GM21576 (cell line): Measurements from ENCODE around the gene ROMO1.
A peak's percentile ranks its signal among the peaks of the same experiment; 100 is the strongest.

ENCODE experiments used
- ATAC-seq: cut with Tn5 transposase; IDR thresholded peaks from one replicate; pipeline ENCODE4 v1.9.1; 2021; ENCODE audit warnings: mild to moderate bottlenecking, moderate library complexity; ENCODE audit not compliant: unreplicated experiment

ROMO1 gene

DNA sequence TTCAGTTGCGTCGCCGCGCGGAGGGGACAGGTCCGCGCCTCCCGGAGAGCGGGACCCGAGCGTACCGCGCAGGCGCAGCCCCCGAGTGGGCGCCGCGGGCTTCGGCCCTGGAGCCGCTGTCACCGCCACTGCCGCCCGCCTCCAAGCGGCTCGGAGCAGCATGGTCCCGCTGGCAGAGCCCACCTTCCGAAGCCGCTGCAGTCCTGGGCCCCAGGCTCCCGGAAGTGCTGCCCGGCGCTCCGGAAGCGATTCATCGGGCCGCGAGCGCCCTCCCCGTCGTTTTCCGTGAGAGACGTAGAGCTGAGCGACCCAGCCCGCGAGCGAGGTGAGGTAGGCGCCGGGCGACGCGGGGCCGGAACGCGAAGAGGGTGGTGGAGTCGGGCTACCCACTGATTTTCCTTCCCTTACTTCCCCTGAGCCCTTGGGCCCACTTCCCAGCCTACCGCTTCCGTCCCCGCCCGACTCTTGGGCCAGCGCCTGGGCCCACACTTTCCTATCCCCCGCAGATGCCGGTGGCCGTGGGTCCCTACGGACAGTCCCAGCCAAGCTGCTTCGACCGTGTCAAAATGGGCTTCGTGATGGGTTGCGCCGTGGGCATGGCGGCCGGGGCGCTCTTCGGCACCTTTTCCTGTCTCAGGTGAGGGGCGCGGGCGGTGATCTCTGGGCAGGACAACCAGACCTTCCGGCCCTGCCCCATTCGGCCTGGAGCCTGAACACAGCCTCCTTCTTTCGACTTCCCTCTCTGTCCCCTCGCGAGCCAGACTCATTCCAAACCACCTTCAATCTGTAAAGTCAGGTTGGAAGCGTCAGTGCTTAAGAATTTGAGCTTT, at the start of gene ROMO1, which contains the start of gene NFS1:
TSS of gene ROMO1 (plus strand) at position 279 of the 830 bp plus-strand sequence. CDS start at position 507, 228 bp downstream.
TSS of gene NFS1 (minus strand) at position 226 of the 830 bp plus-strand sequence. CDS start at position 162, 64 bp downstream.
- peak; percentile 65 for ATAC-seq

DNA sequence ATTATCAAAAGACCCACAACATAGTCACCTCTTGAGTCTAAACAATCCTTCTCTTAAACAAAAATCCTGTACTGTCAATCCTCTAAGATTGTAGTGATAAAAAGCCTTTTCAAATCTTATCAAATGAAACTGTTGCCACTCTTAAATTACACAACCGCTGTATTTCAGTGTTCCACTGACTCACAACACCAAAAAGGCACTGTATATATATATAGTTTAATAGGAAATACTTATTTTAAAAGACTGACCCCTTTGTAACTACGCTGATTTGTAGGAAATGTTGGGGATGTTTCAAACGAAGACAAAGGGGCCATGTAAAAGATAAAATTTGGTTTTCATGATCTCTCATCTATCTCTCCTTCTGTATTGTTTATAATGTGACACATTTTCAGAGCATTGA, 48.6 kb upstream of the ROMO1 start:
- no peak for ATAC-seq

DNA sequence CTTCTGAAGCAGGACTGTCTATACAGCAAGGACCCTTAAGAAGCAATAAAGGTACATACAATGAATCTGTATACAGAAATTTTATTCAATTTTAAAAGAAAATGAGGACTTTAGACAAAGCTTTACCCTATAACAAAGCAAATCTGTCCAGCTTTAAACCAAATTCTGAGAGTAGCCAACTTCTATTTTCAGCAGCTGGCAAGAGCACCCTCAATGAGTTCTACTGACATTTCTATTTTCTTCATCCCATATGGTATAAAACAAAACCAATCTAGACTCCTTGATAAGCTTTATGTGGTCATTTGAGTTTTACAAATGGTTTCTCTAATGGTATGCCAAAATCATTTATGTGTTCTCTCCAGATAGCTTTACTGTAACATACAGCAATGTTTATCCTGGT, 47.2 kb upstream of the ROMO1 start:
- ATAC-seq: no peak

DNA sequence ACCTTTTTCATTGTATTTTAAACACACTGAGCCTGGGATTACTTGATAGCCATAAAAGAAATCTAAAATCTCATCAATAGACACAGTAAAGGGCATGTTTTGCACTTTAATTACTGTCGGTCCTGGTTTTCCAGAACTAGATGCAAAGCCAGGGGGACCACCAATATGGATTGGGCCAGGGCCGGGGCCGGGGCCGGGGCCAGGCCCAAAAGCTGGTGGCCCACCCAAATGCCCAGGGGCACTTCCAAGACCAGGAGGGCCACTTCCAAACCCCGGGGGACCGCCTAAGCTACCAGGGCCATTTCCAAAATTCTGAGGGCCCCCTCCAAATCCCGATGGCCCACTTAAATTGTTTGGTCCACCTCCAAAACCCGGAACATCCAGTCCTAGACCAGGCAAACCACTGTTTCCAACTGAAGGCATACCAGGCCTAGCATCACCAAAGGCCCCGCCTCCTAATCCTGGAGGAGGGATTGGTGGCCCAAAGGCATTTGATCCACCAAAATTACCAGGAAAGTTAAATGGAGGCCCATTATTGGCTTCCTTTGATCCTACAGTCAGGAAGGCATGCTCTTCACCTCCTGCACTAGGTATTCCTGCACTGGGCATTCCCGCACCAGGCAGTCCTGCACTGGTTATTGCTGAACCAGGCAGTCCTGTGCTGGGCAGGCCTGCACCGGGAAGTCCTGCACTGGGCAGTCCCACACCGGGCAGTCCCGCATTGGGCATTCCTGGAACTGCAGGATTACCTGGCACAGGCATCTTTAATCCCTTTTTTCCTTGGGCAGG, 46.4 kb upstream of the ROMO1 start:
- no peak for ATAC-seq

DNA sequence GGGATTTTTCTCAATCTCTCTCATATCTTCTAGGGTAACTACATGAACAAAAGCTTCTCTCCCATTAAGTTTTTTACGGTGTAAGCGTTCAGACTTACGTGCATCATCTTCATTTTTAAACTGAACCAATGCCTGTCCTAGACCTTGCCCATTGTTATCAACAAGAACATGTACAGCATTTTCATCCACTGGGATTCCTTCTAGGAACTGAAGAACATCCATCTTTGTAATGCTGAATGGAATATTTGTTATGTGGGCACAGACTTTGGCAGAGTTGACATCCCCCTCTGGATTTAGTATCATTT, 45.8 kb upstream of the ROMO1 start:
- no peak for ATAC-seq

DNA sequence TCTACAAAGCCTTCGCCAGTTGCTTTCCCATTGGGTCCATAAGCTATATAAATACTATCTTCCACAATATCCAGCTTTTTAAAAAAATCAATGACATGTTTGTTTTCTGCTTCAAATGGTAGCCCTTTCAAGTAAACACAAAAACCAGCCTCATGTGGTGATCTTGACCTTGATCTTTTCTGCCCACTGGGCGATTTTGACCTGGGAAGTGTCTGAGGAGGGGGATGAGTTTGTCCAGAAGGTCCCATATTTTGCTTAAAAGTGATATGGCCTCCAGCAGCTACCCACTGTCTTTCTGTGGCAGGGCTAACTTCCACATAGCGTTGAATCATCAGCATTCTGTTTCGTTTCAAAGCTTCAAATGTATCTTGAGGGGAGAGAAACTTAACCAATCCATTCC, 45.3 kb upstream of the ROMO1 start:
- ATAC-seq: no peak

GRCh38 chr20:35654415-35654814, 44.8 kb upstream of the ROMO1 start:
- ATAC-seq: no peak

DNA sequence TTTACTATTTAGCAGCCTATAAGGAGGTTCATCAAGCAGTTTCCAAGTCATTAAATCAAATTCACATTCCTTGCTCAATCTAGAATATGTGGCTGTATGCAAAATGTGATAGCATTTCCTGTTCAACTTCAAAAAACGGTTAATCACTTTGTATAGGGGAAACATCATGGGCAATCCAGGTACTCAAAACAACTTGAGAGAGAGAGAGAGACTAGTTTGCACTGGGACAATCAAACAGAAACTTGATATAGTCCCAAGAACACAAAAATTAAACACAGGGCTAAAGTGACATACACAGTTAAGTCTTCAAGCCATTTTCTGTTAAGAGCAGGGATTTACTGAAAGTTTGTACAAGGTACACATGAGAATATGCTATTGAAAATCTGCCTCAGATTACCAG, 41.9 kb upstream of the ROMO1 start:
- ATAC-seq: no peak

DNA sequence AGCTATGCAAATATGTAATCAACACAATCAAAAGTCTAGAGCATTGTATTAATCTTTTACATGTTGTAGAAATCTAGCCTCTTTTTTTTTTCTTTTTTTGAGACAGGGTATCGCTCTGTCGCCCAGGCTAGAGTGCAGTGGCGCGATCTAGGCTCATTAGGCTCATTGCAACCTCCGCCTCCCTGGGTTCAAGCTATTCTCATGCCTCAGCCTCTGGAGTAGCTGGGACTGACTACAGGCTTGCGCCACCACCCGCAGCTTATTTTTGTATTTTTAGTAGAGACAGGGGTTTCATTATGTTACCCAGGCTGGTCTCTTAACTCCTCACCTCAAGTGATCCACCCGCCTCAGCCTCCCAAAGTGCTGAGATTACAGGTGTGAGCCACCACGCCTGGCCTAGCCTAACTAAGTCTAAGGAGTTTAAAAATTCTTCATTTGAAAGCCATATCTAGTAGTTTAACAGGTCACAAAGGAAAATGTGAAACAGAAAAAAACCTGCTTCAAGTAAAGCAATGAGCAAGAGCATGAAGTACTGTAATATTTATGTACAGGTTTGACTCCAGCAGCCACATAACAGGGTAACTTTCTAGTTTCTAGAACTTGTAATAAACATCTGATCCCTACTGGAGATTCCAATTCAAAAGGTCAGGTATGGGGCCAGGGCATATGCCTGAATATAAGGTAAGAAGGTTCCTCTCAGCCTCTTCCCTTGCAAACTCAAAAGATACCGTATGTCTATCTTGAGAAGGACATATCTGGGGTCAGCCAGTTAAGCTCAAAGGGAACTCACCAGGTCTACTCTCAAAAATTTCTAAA, 38.9 kb upstream of the ROMO1 start:
- ATAC-seq: no peak

DNA sequence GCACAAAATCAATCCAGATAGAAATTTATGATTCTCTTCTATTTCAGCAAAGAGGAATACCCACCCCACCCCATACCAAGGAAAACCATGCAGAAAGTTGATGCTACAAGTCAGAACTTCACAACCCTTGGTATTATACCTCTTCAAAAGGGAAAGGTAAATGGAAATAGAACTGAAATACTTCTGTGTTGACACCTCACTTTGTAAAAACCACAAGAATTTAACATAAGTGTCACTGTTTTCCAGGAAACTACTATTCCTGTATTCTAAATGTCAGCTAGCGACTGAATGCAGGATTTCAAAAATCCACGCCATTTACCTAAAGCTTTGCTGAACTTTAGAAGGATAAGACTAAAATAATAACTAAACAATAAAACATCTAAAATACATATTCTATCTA, 38.2 kb upstream of the ROMO1 start:
- no peak for ATAC-seq

GRCh38 chr20:35661908-35662307, 37.3 kb upstream of the ROMO1 start:
- ATAC-seq: no peak

DNA sequence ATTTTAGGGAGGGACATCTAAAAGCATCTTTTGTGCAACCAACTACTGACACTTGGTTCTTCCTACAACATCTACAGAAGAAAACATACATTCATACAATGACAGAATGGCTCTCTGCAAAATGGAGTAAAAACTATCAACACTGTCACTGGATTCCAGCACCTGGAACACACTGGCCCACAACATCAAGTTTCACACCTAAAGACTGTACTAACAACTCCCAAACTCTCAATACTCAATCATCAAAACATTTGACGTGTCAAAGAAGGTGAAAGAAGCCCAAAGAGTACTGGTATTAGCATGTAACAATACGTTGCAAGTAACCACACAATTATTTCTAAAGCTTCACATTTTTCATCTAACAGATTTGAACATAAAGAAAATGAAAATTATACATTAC, 36.7 kb upstream of the ROMO1 start:
- no peak for ATAC-seq

GRCh38 chr20:35663516-35664465, 35.4 kb upstream of the ROMO1 start:
- peak; percentile 29 for ATAC-seq

DNA sequence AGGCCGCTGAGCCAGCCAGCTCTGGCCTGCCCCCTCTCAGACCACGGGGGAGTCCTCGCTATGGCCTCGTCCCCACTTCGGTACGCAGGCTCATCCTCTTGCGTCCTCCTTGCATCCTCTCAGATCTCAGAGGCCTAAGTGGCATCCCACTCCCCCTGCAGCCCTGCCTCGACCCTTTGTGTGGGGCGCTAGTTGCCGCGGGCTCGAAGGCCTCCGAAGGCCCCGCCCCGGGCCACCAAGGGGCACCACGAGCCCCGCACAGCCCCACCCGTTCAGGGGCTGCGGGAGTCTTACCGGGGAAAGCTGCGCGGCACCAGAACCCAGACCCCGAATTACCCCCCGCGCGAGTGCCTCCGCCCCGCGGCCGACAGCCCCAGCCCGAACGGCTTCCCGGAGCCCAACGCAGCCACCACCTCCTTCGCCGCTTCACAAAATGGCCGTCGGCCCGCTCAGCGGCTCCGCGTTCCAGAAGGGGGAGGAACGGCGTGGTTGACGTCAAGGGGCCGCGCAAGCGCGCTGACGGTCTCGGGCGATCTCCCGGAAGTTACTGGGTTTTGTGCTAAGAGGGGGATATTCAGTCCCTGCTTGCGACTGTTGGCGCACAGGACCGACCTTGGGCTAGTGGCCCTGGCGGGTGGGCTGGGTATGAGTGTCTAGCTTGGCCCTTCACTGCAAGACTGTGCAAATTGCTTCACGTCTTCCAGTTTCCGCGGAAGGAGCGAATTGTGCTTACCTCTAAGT, 34.6 kb upstream of the ROMO1 start, which contains the start of the genes CPNE1 and RBM12:
TSS of gene CPNE1 (minus strand) at position 435 of the 741 bp plus-strand sequence. CDS start 31,977 bp downstream, outside the sequence.
TSS of gene RBM12 (minus strand) at position 435 of the 741 bp plus-strand sequence. CDS start 9,578 bp downstream, outside the sequence.
- ATAC-seq: peak; percentile 68

- ATAC-seq: no peak
These were observed 33.3 kb upstream of the ROMO1 start for GRCh38 chr20:35665949-35666288.

GRCh38 chr20:35669221-35669620, 30.0 kb upstream of the ROMO1 start:
- ATAC-seq: no peak

DNA sequence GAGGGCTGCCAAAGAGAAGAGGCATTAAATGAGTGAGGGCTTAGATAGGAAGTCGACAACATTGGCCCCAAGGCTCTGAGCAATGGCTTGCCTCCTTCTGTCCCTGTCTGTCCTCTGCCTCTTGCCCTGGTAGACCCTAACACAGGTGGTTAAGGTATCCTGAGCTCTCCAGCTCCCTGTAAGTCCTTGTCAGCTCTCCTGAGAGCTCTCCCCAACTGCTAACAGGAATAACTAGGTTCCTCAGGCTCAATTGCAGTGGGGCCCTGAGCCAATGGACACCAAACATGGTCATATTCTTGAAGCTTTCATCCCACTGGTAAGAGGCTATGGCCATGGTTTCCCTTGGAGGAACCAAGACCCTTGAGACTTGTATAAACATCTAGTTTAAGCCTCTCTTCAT, 29.5 kb upstream of the ROMO1 start:
- no peak for ATAC-seq

DNA sequence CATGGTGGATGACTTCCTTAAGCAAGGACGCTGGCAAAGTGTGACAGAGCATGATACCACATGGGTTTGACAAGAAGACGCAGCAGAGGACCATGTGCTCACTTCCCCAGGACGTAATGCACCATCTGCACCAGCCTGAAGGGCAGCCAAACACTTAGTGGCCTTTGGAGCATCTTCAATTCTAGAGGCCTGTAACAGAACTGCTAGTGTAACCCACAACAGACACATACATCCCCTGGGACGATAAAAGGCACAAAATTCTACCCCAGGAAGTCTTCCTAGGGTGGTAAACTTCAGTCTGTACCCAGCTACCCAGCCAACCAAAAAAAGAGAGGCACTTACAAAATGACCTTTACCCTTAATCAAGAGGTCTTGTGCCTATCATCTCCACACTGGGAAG, 25.3 kb upstream of the ROMO1 start:
- ATAC-seq: no peak

DNA sequence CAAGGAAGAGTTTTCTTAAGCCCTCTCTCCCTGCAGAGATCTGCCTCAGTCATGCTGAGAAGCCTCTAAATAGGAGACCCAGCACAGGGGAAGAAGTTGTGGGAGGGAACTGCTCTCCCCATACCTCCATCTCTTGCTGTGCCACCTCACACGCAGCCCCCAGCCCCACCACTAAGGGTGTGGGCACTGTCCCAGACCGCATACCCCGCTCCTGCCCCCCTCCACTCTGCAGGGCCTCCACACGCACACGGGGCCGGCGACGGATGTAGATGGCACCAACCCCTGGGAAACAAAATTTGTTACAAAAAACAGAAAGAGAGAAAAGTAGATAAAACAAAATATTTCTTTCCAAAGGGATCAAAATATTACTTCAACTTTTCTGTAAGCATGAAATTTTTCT, 24.3 kb upstream of the ROMO1 start:
- no peak for ATAC-seq
